22Rv1 (cell line): ENCODE data around the gene MYLIP.

Experiments
- H3K27ac ChIP-seq: fragments of 450-650 bp; 2 replicates; pipeline ENCODE4 v1.5.1; 2017
- ZFX ChIP-seq: fragments of 450-650 bp; IDR thresholded peaks from 2 replicates; pipeline ENCODE4 v1.6.1; 2017; ENCODE audit warnings: antibody characterized with exemption, borderline replicate concordance
- TF ChIP-seq, protein P1 (sequence below): fragments of 450-650 bp; IDR thresholded peaks from 2 replicates; pipeline ENCODE4 v1.5.1; 2017; ENCODE audit warnings: mild to moderate bottlenecking

MYLIP gene

GRCh38 chr6:16149305-16149704 lies 20.4 kb downstream of the MYLIP start:
- no peak overlapping the region for H3K27ac ChIP-seq
- no peak for TF ChIP-seq ZFX
- TF ChIP-seq, protein P1, sequence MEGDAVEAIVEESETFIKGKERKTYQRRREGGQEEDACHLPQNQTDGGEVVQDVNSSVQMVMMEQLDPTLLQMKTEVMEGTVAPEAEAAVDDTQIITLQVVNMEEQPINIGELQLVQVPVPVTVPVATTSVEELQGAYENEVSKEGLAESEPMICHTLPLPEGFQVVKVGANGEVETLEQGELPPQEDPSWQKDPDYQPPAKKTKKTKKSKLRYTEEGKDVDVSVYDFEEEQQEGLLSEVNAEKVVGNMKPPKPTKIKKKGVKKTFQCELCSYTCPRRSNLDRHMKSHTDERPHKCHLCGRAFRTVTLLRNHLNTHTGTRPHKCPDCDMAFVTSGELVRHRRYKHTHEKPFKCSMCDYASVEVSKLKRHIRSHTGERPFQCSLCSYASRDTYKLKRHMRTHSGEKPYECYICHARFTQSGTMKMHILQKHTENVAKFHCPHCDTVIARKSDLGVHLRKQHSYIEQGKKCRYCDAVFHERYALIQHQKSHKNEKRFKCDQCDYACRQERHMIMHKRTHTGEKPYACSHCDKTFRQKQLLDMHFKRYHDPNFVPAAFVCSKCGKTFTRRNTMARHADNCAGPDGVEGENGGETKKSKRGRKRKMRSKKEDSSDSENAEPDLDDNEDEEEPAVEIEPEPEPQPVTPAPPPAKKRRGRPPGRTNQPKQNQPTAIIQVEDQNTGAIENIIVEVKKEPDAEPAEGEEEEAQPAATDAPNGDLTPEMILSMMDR, result no peak

DNA sequence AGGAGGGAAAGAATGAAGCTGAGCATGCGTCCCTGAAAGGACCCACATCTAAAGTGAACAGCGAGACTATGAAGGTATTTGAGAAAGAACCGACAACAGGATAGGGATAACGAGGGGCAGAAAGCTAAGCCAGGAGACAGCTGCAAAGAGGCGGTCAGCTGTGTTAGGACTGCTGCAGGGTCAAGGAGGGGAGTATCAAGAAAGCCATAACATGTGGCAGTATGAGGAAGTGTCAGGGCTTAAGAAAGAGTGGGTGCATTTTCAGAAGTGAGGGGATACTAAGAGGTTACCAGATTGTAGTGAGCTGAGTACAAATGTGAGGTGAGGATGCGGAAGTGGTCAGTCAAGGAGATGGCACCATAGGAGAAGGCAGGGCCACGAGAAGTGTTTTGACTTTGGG lies 21.2 kb downstream of the MYLIP start:
- no peak overlapping the region for H3K27ac ChIP-seq
- TF ChIP-seq, protein P1, result no peak
- TF ChIP-seq ZFX, result no peak

- no peak overlapping the region for H3K27ac ChIP-seq
- TF ChIP-seq, protein P1, result no peak
- TF ChIP-seq ZFX, result no peak
Observed at GRCh38 chr6:16153211-16153820, 24.4 kb downstream of the MYLIP start.

- no peak overlapping the region for H3K27ac ChIP-seq
- no peak for TF ChIP-seq ZFX
Observed at GRCh38 chr6:16154904-16155303, 26.0 kb downstream of the MYLIP start.

DNA sequence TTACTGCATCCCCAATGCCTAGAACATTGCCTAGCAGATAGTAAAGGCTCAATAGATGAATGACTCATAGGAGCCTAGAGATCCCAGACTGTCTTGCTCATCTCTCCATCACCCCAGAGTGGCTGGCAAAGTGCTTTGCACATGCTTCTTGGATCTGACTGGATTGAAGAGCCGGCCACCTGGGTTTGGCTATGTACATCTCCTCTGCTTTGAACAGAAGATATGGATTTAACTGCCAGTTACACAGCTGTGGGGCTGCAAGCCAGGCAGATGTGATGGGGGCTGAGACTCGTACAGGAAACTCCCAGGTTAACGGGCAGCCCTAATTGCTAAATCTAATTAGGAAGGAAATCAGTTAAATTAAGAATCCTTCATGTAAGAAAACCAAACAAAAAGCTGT lies 28.6 kb downstream of the MYLIP start:
- TF ChIP-seq, protein P1, result no peak
- TF ChIP-seq ZFX, result no peak

DNA sequence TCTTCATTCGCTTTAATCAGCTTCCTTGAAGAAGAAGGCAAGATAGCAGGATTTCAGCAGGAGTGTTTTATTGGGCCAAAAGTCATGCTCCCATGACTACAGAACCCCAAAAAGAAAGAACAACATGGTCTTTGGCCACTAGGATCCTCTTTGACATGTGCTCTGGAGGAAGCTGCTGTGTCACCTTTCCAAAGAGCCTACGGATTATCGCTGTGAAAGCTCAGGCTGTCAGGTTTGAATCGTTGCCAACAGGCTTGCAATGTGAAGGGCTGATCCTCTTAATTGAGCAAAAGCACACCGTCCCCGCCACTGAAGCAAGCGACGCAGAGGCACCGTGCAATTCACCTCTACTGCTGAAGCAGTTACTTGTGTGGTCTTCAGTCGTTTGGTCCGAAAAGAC lies 29.0 kb downstream of the MYLIP start:
- no peak overlapping the region for H3K27ac ChIP-seq
- TF ChIP-seq ZFX, result no peak
- TF ChIP-seq, protein P1, result no peak

More for the DNA sequence above, 28.6 kb downstream of the MYLIP start:
- H3K27ac ChIP-seq, result no peak overlapping the region

DNA sequence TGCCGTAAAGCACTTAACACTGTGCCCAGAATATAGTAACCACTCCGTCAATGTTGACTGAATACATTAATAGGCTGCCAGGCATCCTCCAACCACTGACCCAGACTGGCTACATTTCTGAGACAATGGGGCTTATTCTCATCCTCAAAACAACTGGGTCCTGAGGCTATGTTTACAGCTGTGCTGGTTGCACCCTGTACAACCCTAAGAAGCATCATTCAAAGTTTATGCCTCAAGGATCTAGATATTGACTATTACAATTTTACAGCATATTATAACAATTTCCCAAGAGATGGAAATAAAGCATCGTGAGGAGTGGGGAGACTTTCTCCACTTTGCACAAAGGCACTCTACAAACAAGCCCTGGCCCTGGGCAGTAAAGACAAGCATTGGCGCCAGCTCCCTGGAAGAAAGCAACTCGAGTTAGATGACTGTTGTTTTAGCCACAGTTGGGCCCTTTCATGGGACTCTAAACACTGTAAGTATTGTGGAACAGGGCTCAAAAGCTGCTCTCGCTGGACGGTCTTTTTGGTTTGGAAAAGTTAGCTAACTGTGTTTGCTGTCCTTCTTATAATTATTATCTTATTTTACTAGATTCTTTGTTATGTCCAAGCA lies 30.2 kb downstream of the MYLIP start:
- H3K27ac ChIP-seq, result no peak overlapping the region
- TF ChIP-seq, protein P1, result no peak
- no peak for TF ChIP-seq ZFX

DNA sequence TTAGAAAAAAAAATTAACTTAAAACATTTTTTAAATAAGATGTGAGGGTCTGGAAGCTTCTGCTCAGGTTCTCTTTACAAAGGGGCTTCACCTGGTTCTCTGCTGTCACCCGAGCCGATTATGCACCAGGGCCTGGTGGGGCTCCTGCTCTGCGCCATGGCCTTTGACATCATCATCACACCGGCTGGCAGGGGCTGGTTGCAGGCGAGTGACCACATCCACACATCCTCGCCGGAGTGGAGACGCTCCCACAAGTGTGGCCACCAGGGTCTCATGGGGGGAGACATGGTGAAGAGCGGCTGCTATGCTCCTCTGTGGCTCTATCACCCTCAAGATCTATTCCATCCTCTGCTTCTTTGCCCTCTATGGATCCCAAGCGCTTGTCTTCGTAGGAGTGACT lies 31.9 kb downstream of the MYLIP start:
- TF ChIP-seq ZFX, result no peak
- TF ChIP-seq, protein P1, result no peak
- no peak overlapping the region for H3K27ac ChIP-seq
